Common myeloid progenitor, CD34-positive (primary cell): Measurements from ENCODE around the gene TGFB1I1.
"Not testable (repeated sequence)": the region's sequence is repeated elsewhere in the genome, so short reads cannot be mapped to it uniquely, and the experiment has no call there.

Experiments used
- CTCF ChIA-PET: fragments of 350-600 bp; sonication (Branson Sonifier 250); formaldehyde crosslinking; loops from one replicate; lab custom pipeline; 2021; ENCODE audit warnings: antibody characterized with exemption; lab: Charles Lee
- POLR2A ChIA-PET: fragments of 350-600 bp; sonication (Branson Sonifier 250); formaldehyde crosslinking; loops from one replicate; lab custom pipeline; 2021; ENCODE audit warnings: antibody characterized with exemption; lab: Charles Lee
- DNase-seq, 3 donors: peaks; one replicate each; pipeline versions ENCODE4 v3.0.0 to v3.0.0-alpha.2; 2013
- H3K27ac ChIP-seq, 2 experiments: 1 replicate in 1 of 2; 2 replicates in 1 of 2; pipeline ENCODE4 v1.7.0; 2013; ENCODE audit warnings: inconsistent platforms in 2 of 2, low read length in 2 of 2, mild to moderate bottlenecking in 2 of 2, low read depth in 1 of 2, moderate library complexity in 1 of 2; ENCODE audit not compliant: severe bottlenecking in 2 of 2, insufficient read depth in 1 of 2, poor library complexity in 1 of 2
- H3K27me3 ChIP-seq, 5 experiments: replicated peaks in 2 of 5; 1 replicate in 3 of 5; 2 replicates in 2 of 5; pipeline versions ENCODE4 v1.6.1 to v1.7.0; 2013; ENCODE audit warnings: low read length in 4 of 5, mild to moderate bottlenecking in 2 of 5, moderate library complexity in 2 of 5, inconsistent platforms in 1 of 5; ENCODE audit not compliant: insufficient read depth in 5 of 5, control insufficient read depth in 4 of 5
- H3K36me3 ChIP-seq, 4 experiments: 1 replicate in 2 of 4; 2 replicates in 2 of 4; pipeline versions ENCODE4 v1.6.1 to v1.7.0; 2013; ENCODE audit warnings: low read length in 3 of 4, control low read depth in 1 of 4, mild to moderate bottlenecking in 1 of 4; ENCODE audit not compliant: control insufficient read depth in 4 of 4, insufficient read depth in 4 of 4
- H3K4me1 ChIP-seq, 4 experiments: 1 replicate in 3 of 4; 2 replicates in 1 of 4; pipeline versions ENCODE4 v1.6.1 to v1.7.1; 2013; ENCODE audit warnings: low read length in 3 of 4, mild to moderate bottlenecking in 3 of 4, control low read depth in 1 of 4, inconsistent platforms in 1 of 4, moderate library complexity in 1 of 4; ENCODE audit not compliant: control insufficient read depth in 4 of 4, insufficient read depth in 4 of 4; ENCODE audit errors: control extremely low read depth in 1 of 4
- H3K4me3 ChIP-seq, 7 experiments: 1 replicate in 4 of 7; 2 replicates in 3 of 7; pipeline versions ENCODE4 v1.5.1 to v1.7.0; 2013; ENCODE audit warnings: mild to moderate bottlenecking in 7 of 7, low read length in 6 of 7, moderate library complexity in 6 of 7, inconsistent platforms in 2 of 7, low read depth in 2 of 7, control low read depth in 1 of 7; ENCODE audit not compliant: insufficient read depth in 4 of 7, control insufficient read depth in 1 of 7; ENCODE audit errors: extremely low read depth in 1 of 7
- H3K9me3 ChIP-seq, 5 experiments: 1 replicate in 4 of 5; 2 replicates in 1 of 5; pipeline versions ENCODE4 v1.6.1 to v1.7.1; 2013; ENCODE audit warnings: low read length in 4 of 5, mild to moderate bottlenecking in 2 of 5, inconsistent platforms in 1 of 5, low read depth in 1 of 5, moderate library complexity in 1 of 5; ENCODE audit not compliant: control insufficient read depth in 4 of 5, insufficient read depth in 2 of 5; ENCODE audit errors: control extremely low read depth in 1 of 5
- WGBS: methylation state at CpG from one replicate; pipeline ENCODE4 v1.1.5; 2013; ENCODE audit not compliant: insufficient coverage; 5-methylcytosine and 5-hydroxymethylcytosine counted together

Gene TGFB1I1

GRCh38 chr16:31479751-31480150, 7.8 kb downstream of the TGFB1I1 start:
- Histone ChIP-seq H3K9me3 (no peaks in the 10 kb centered on the region), H3K27ac (no peak overlapping the region), H3K27me3 (no peaks in the 10 kb centered on the region), H3K4me3 (no peak overlapping the region), H3K4me1 (peaks cover 0 to 34% (median 31%) of the 10 kb centered on the region in 4 experiments), H3K36me3 (peaks cover 0 to 2% (median 0%) of the 10 kb centered on the region in 4 experiments)
- 98% methylated on average over 8 of the region's 9 CpGs for WGBS
- DNase-seq = no peak
- ChIA-PET POLR2A (no interaction called here), CTCF (interaction anchor here (0.6 to 1.3 kb wide), 2 partner anchors 218 to 534 kb away, joined by 3 to 4 read pairs; no protein-coding TSS in a partner anchor)

GRCh38 chr16:31480851-31481536, 9.0 kb downstream of the TGFB1I1 start:
- POLR2A ChIA-PET = no interaction called here
- no peak overlapping the region for H3K27ac ChIP-seq
- H3K4me1 ChIP-seq = peaks cover 0 to 33% (median 28%) of the 10 kb centered on the region in 4 experiments
- no peaks in the 10 kb centered on the region for H3K36me3 ChIP-seq
- DNase-seq = peak in 2 of 3 donors; percentile 34 to 42
- H3K27me3 ChIP-seq = no peaks in the 10 kb centered on the region
- no peaks in the 10 kb centered on the region for H3K9me3 ChIP-seq
- CTCF ChIA-PET = interaction anchor here (1.2 to 2.9 kb wide), 3 partner anchors 21 to 217 kb away, joined by 4 to 7 read pairs (median 4); no protein-coding TSS in a partner anchor
- H3K4me3 ChIP-seq = no peak overlapping the region
- WGBS = 25% methylated on average over 7 of the region's 7 CpGs

- POLR2A ChIA-PET = no interaction called here
- H3K4me1 ChIP-seq = peaks cover 0 to 29% (median 24%) of the 10 kb centered on the region in 4 experiments
- 96% methylated on average over 3 of the region's 4 CpGs for WGBS
Measured at GRCh38 chr16:31483081-31483480, 11.1 kb downstream of the TGFB1I1 start, which contains the start of gene SLC5A2. Gene SLC5A2, plus strand, starts transcription at chr16:31483123. Its CDS starts 14 bp downstream, at chr16:31483137.

GRCh38 chr16:31484048-31484447, 12.1 kb downstream of the TGFB1I1 start:
- H3K9me3 ChIP-seq, H3K27me3 ChIP-seq, DNase-seq, CTCF ChIA-PET, H3K4me3 ChIP-seq, POLR2A ChIA-PET, H3K27ac ChIP-seq, H3K36me3 ChIP-seq: not testable (repeated sequence)
- peaks cover 0 to 32% (median 31%) of the 10 kb centered on the region in 4 experiments for H3K4me1 ChIP-seq
- WGBS = 100% methylated on average over 2 of the region's 4 CpGs

More at GRCh38 chr16:31483081-31483480, 11.1 kb downstream of the TGFB1I1 start, which contains the start of gene SLC5A2:
- CTCF ChIA-PET = interaction anchor here (2.9 kb wide), 1 partner anchor 25 kb away, joined by 7 read pairs; no protein-coding TSS in a partner anchor
- H3K4me3 ChIP-seq = no peak within 1 kb of the TSS
- no peaks in the 10 kb centered on the region for H3K27me3 ChIP-seq
- DNase-seq = no peak
- H3K9me3 ChIP-seq = no peaks in the 10 kb centered on the region
- H3K36me3 ChIP-seq = no peaks in the 10 kb centered on the region
- no peak within 1 kb of the TSS for H3K27ac ChIP-seq

GRCh38 chr16:31484491-31485171, 12.7 kb downstream of the TGFB1I1 start:
- POLR2A ChIA-PET = no interaction called here
- no peak overlapping the region for H3K27ac ChIP-seq
- CTCF ChIA-PET = interaction anchor here (1.7 kb wide), 1 partner anchor 9 kb away, joined by 5 read pairs; no protein-coding TSS in a partner anchor
- H3K27me3 ChIP-seq = no peaks in the 10 kb centered on the region
- H3K36me3 ChIP-seq = peaks cover 0 to 2% (median 0%) of the 10 kb centered on the region in 4 experiments
- no peaks in the 10 kb centered on the region for H3K9me3 ChIP-seq
- peaks cover 0 to 32% (median 31%) of the 10 kb centered on the region in 4 experiments for H3K4me1 ChIP-seq
- 75% methylated on average over 11 of the region's 14 CpGs for WGBS
- no peak overlapping the region for H3K4me3 ChIP-seq
- DNase-seq = no peak

- Histone ChIP-seq H3K9me3 (no peaks in the 10 kb centered on the region), H3K27ac (no peak overlapping the region), H3K4me1 (peaks cover 0 to 37% (median 28%) of the 10 kb centered on the region in 4 experiments), H3K36me3 (peaks cover 3 to 12% (median 7%) of the 10 kb centered on the region in 4 experiments), H3K27me3 (no peaks in the 10 kb centered on the region), H3K4me3 (no peak overlapping the region)
- no peak for DNase-seq
- ChIA-PET CTCF (interaction anchor here (1.7 kb wide), 1 partner anchor 9 kb away, joined by 5 read pairs; no protein-coding TSS in a partner anchor), POLR2A (no interaction called here)
- WGBS = 100% methylated on average over 13 of the region's 17 CpGs
Measured at GRCh38 chr16:31485571-31485970, 13.6 kb downstream of the TGFB1I1 start.
